K562 (cell line): ENCODE measurements around the gene CRACR2B. TPM values are rescaled to one million over a fixed set of nuclear protein-coding genes. Genes with fewer than 3 reads are reported as not detected.

Experiments
- ARHGAP35 ChIP-seq: fragments of 450-650 bp; IDR thresholded peaks from 2 replicates; pipeline ENCODE4 v1.6.1; 2018; ENCODE audit not compliant: partially characterized antibody
- ATF1 ChIP-seq, 2 experiments: fragments of 450-650 bp in 1 of 2; IDR thresholded peaks; 2 replicates each; pipeline ENCODE4 v1.6.1; 2016; ENCODE audit warnings: missing compliant biosample characterization in 1 of 2, missing genetic modification characterization in 1 of 2
- ELF1 ChIP-seq: fragments of 200-800 bp; sonication (Bioruptor generic); IDR thresholded peaks from 2 replicates; pipeline ENCODE4 v1.6.1; 2016; ENCODE audit warnings: missing genetic modification characterization, missing compliant biosample characterization
- ELF4 ChIP-seq: fragments of 450-650 bp; formaldehyde crosslinking; IDR thresholded peaks from 2 replicates; pipeline ENCODE4 v1.4.0; 2022; ENCODE audit warnings: missing genetic modification characterization
- FOXA3 ChIP-seq, 2 experiments: fragments of 450-650 bp in 1 of 2; sonication (generic) in 1 of 2; formaldehyde crosslinking; IDR thresholded peaks in 1 of 2; conservative IDR thresholded peaks in 1 of 2; 2 replicates each; pipeline versions ENCODE4 v1.4.0 to v1.8.0; 2020 to 2022; ENCODE audit warnings: mild to moderate bottlenecking in 2 of 2, missing genetic modification reagents in 1 of 2
- FOXJ3 ChIP-seq: sonication (generic); formaldehyde crosslinking; IDR thresholded peaks from 2 replicates; pipeline ENCODE4 v1.4.0; 2020; ENCODE audit warnings: mild to moderate bottlenecking, missing genetic modification reagents
- FOXK1 ChIP-seq: sonication (generic); formaldehyde crosslinking; IDR thresholded peaks from 2 replicates; pipeline ENCODE4 v1.8.0; 2022; ENCODE audit warnings: missing genetic modification reagents, mild to moderate bottlenecking, borderline replicate concordance
- MED1 ChIP-seq: sonication (generic); formaldehyde crosslinking; IDR thresholded peaks from 2 replicates; pipeline ENCODE4 v1.8.1; 2023; ENCODE audit warnings: missing genetic modification reagents, borderline replicate concordance
- MXI1 ChIP-seq: IDR thresholded peaks from 2 replicates; pipeline ENCODE4 v1.6.1; 2011; ENCODE audit warnings: low read depth, mild to moderate bottlenecking, improper control_type of control experiment, low read length
- RBFOX2 ChIP-seq: fragments of 200-400 bp; formaldehyde crosslinking; IDR thresholded peaks from 2 replicates; pipeline ENCODE4 v1.6.1; 2017; ENCODE audit warnings: low read depth, mild to moderate bottlenecking, low read length, moderate library complexity
- RBM22 ChIP-seq: fragments of 200-400 bp; formaldehyde crosslinking; IDR thresholded peaks from 2 replicates; pipeline ENCODE4 v1.6.1; 2018; ENCODE audit warnings: low read length, low read depth; ENCODE audit not compliant: poor library complexity, severe bottlenecking
- SPI1 ChIP-seq: IDR thresholded peaks from 2 replicates; pipeline ENCODE4 v1.6.1; 2011; ENCODE audit warnings: low read depth, low read length, control low read depth, borderline replicate concordance
- STAG1 ChIP-seq: sonication (generic); formaldehyde crosslinking; IDR thresholded peaks from 2 replicates; pipeline ENCODE4 v1.5.0; 2020; ENCODE audit warnings: missing genetic modification reagents, borderline replicate concordance
- TBP ChIP-seq: optimal IDR thresholded peaks from 2 replicates; pipeline ENCODE3; 2011; ENCODE audit warnings: low read depth, low read length, improper control_type of control experiment
- ZBTB17 ChIP-seq: fragments of 450-650 bp; formaldehyde crosslinking; IDR thresholded peaks from 2 replicates; pipeline ENCODE4 v1.4.0; 2020; ENCODE audit warnings: mild to moderate bottlenecking
- polyA plus RNA-seq, 8 experiments: library from polyadenylated mRNA; depleted of rRNA in 4 of 8; stranded (reverse) in 5 of 8; unstranded in 3 of 8; fragments of >200 nt; fragmentation: Nextera tagmentation in 2 of 8; fragmentation: Illumina TruSeq in 1 of 8; extraction: Ambion mirVana in 2 of 8; extraction: Trizol in 1 of 8; gene quantifications; 2 replicates each; pipeline versions ENCODE4 v1.2.1 to v1.2.3, GENCODE V29; 2011 to 2014; ENCODE audit warnings: inconsistent platforms in 1 of 8, missing spikeins in 1 of 8
- total RNA-seq, 7 experiments: library from RNA; depleted of rRNA in 6 of 7; stranded (reverse); fragments of >200 nt in 6 of 7; fragmentation: Illumina TruSeq in 2 of 7; extraction: Trizol in 2 of 7; gene quantifications; 2 replicates each; pipeline versions ENCODE4 v1.2.1 to v1.2.3, GENCODE V29; 2011 to 2021; ENCODE audit warnings: low replicate concordance in 1 of 7
- TF ChIP-seq, protein P1 (sequence below): fragments of 450-650 bp; IDR thresholded peaks from 2 replicates; pipeline ENCODE4 v1.6.1; 2018; ENCODE audit warnings: mild to moderate bottlenecking, low read depth; ENCODE audit not compliant: partially characterized antibody
- TF ChIP-seq, protein P2 (sequence below): sonication (generic); formaldehyde crosslinking; IDR thresholded peaks from 2 replicates; pipeline ENCODE4 v1.8.0; 2022; ENCODE audit warnings: mild to moderate bottlenecking, missing genetic modification reagents
- TF ChIP-seq, protein P3 (sequence below), 2 experiments: IDR thresholded peaks; 2 replicates each; pipeline ENCODE4 v1.6.1; 2011; ENCODE audit warnings: borderline replicate concordance in 1 of 2, control low read depth in 1 of 2, low read depth in 1 of 2, low read length in 1 of 2, mild to moderate bottlenecking in 1 of 2, mixed read lengths in 1 of 2, moderate library complexity in 1 of 2; ENCODE audit not compliant: insufficient read depth in 1 of 2, insufficient read length in 1 of 2, poor library complexity in 1 of 2, severe bottlenecking in 1 of 2; ENCODE audit errors: extremely low read depth in 1 of 2

The CRACR2B gene
- total and polyA plus RNA-seq, 9 of the 15 experiments (the other 6 are each of a cell fraction or from before 2014, with no cell fraction given): 0.10 to 51.0 (median 6.0) TPM

GRCh38 chr11:797296-798092 is 30.2 kb upstream of the CRACR2B start (continued):
- TF ChIP-seq, protein P1, sequence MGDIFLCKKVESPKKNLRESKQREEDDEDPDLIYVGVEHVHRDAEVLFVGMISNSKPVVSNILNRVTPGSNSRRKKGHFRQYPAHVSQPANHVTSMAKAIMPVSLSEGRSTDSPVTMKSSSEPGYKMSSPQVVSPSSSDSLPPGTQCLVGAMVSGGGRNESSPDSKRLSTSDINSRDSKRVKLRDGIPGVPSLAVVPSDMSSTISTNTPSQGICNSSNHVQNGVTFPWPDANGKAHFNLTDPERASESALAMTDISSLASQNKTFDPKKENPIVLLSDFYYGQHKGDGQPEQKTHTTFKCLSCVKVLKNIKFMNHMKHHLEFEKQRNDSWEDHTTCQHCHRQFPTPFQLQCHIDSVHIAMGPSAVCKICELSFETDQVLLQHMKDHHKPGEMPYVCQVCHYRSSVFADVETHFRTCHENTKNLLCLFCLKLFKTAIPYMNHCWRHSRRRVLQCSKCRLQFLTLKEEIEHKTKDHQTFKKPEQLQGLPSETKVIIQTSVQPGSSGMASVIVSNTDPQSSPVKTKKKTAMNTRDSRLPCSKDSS: no peak
- TF ChIP-seq MED1 (CRISPR knock-in tag): 0 out of 2 replicates have a peak, but pooled peaks have one; percentile 22
- peak; percentile 68 for TF ChIP-seq RBFOX2
- TF ChIP-seq, protein P2, sequence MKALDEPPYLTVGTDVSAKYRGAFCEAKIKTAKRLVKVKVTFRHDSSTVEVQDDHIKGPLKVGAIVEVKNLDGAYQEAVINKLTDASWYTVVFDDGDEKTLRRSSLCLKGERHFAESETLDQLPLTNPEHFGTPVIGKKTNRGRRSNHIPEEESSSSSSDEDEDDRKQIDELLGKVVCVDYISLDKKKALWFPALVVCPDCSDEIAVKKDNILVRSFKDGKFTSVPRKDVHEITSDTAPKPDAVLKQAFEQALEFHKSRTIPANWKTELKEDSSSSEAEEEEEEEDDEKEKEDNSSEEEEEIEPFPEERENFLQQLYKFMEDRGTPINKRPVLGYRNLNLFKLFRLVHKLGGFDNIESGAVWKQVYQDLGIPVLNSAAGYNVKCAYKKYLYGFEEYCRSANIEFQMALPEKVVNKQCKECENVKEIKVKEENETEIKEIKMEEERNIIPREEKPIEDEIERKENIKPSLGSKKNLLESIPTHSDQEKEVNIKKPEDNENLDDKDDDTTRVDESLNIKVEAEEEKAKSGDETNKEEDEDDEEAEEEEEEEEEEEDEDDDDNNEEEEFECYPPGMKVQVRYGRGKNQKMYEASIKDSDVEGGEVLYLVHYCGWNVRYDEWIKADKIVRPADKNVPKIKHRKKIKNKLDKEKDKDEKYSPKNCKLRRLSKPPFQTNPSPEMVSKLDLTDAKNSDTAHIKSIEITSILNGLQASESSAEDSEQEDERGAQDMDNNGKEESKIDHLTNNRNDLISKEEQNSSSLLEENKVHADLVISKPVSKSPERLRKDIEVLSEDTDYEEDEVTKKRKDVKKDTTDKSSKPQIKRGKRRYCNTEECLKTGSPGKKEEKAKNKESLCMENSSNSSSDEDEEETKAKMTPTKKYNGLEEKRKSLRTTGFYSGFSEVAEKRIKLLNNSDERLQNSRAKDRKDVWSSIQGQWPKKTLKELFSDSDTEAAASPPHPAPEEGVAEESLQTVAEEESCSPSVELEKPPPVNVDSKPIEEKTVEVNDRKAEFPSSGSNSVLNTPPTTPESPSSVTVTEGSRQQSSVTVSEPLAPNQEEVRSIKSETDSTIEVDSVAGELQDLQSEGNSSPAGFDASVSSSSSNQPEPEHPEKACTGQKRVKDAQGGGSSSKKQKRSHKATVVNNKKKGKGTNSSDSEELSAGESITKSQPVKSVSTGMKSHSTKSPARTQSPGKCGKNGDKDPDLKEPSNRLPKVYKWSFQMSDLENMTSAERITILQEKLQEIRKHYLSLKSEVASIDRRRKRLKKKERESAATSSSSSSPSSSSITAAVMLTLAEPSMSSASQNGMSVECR (CRISPR knock-in tag): peak; percentile 96
- TF ChIP-seq MXI1: peak; percentile 64; the same call in 1 of the 2 replicates
- no peak for TF ChIP-seq ELF1 (tag)
- 0 out of 2 replicates have a peak, but pooled peaks have one; percentile 31 for TF ChIP-seq SPI1
- peak; percentile 32; the same call in 1 of the 2 replicates for TF ChIP-seq FOXK1 (CRISPR knock-in tag)
- no peak for TF ChIP-seq FOXJ3 (CRISPR knock-in tag)
- TF ChIP-seq ZBTB17 (CRISPR knock-in tag): 0 out of 2 replicates have a peak, but pooled peaks have one; percentile 59
- TF ChIP-seq ATF1 (CRISPR knock-in tag; IDR thresholded peaks at IDR 0.05): no peak
- 0 out of 2 replicates have a peak, but pooled peaks have one; percentile 34 for TF ChIP-seq ATF1 (tag; IDR thresholded peaks at IDR 0.05)
- TF ChIP-seq STAG1 (CRISPR knock-in tag): 0 out of 2 replicates have a peak, but pooled peaks have one; percentile 22
- TF ChIP-seq TBP: peak; percentile 29
- peak; percentile 53 for TF ChIP-seq RBM22
- TF ChIP-seq ELF4 (CRISPR knock-in tag): no peak
- TF ChIP-seq FOXA3 (CRISPR knock-in tag; conservative IDR thresholded peaks at IDR 0.05 in 1 of 2, IDR thresholded peaks at IDR 0.05 in 1 of 2): peak in 1 of 2 experiments; percentile 78; a peak in 2 of 4 replicates
- TF ChIP-seq, protein P3, sequence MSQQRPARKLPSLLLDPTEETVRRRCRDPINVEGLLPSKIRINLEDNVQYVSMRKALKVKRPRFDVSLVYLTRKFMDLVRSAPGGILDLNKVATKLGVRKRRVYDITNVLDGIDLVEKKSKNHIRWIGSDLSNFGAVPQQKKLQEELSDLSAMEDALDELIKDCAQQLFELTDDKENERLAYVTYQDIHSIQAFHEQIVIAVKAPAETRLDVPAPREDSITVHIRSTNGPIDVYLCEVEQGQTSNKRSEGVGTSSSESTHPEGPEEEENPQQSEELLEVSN (IDR thresholded peaks at IDR 0.05; ENCODE audit: borderline replicate concordance in 1 of 2, extremely low read depth in 1 of 2, insufficient read depth in 1 of 2, insufficient read length in 1 of 2, low read depth in 1 of 2, low read length in 1 of 2, poor library complexity in 1 of 2, severe bottlenecking in 1 of 2): peak in 1 of 2 experiments; percentile 22
- TF ChIP-seq ARHGAP35: no peak
